ENCODE results near the gene NFATC3.

Gene NFATC3

DNA sequence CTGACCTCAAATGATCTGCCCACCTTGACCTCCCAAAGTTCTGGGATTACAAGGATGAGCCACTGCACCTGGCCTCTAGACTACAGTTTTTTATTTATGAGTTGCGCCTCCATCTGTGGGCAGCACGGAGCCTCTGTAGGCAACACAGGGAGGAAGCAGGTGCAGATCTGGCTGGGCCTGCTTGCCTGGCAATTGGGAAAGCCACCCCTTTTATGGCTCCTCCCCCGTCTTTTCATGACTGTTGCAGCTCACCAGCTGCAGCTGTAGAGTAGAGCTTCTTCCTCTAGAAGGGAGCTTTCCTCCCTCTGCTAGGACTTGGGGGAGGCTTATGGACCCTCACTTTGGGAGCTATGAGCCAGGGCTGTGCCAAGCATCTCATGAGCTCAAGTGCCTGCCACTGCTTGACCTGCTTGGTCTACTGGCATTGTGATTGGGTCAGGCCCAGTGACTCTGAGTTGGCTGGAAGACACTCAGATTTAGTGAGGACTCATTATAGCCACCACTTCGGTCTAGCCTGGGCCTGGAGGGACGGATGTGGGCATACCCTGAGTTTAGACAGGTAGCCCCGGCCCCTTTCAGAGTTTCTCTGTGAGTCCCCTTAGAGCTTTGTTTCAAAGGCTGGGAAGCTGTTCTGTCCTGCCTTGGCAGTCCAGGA, 172.2 kb downstream of the NFATC3 start:
- TF ChIP-seq, protein P1, sequence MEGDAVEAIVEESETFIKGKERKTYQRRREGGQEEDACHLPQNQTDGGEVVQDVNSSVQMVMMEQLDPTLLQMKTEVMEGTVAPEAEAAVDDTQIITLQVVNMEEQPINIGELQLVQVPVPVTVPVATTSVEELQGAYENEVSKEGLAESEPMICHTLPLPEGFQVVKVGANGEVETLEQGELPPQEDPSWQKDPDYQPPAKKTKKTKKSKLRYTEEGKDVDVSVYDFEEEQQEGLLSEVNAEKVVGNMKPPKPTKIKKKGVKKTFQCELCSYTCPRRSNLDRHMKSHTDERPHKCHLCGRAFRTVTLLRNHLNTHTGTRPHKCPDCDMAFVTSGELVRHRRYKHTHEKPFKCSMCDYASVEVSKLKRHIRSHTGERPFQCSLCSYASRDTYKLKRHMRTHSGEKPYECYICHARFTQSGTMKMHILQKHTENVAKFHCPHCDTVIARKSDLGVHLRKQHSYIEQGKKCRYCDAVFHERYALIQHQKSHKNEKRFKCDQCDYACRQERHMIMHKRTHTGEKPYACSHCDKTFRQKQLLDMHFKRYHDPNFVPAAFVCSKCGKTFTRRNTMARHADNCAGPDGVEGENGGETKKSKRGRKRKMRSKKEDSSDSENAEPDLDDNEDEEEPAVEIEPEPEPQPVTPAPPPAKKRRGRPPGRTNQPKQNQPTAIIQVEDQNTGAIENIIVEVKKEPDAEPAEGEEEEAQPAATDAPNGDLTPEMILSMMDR (conservative IDR thresholded peaks at IDR 0.05; ENCODE audit: low read depth) = no peak
- H3K27ac ChIP-seq = peak overlapping the region; percentile 72
- no peak for DNase-seq (ENCODE audit: low spot score)
- CTCF ChIA-PET = interaction anchor here (0.5 to 6.2 kb wide), 3 partner anchors 19 to 351 kb away, joined by 4 to 76 read pairs (median 5); no protein-coding TSS in a partner anchor
- POLR2A ChIA-PET (ENCODE audit: low non-redundant PET) = no interaction called here

DNA sequence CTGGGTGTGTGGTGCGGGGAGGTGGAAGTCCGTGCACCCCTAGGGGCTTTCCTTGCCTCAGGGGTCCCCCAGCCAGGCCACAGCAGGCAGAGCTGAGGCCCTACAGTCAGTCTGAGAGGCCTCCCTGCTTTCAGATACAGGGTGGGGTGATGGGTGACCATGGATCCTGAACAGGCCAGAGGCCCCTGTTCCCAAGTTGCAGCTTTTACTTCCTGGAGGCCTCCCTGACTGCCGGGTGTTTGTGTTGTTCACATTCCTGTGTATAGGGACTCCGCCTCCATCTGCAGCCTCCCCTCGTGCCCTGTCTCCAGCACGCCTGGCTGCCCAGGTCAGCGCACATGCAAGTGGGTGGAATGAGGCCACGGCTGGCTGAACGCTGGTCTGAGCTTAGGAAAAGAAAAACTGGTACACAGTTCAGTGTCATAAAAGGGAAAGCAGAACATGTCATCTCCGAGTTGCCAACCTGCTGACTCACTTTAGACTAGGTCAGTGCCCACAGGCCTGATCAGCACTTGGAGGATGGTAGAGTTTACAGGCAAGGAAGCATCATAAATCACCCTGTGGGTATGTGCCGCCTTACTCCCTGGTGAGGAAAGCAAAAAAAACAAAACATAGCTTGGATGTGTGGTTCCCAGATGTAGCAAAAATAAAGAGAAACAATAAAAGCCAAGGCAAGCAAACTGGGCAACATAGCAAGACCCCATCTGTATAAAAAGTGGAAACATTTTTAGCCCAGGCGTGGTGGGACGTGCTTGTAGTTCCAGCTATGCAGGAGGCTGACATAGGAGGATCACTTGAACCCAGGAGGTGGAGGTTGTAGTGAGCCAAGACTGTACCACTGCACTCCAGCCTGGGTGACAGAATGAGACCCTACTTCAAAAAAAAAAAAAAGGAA, 173.0 kb downstream of the NFATC3 start:
- POLR2A ChIA-PET (ENCODE audit: low non-redundant PET) = no interaction called here
- no peak for DNase-seq (ENCODE audit: low spot score)
- peak overlapping the region; percentile 72 for H3K27ac ChIP-seq
- TF ChIP-seq, protein P1 (conservative IDR thresholded peaks at IDR 0.05; ENCODE audit: low read depth) = no peak
- CTCF ChIA-PET = interaction anchor here (0.5 to 6.2 kb wide), 3 partner anchors 19 to 424 kb away, joined by 3 to 76 read pairs (median 5); no protein-coding TSS in a partner anchor

DNA sequence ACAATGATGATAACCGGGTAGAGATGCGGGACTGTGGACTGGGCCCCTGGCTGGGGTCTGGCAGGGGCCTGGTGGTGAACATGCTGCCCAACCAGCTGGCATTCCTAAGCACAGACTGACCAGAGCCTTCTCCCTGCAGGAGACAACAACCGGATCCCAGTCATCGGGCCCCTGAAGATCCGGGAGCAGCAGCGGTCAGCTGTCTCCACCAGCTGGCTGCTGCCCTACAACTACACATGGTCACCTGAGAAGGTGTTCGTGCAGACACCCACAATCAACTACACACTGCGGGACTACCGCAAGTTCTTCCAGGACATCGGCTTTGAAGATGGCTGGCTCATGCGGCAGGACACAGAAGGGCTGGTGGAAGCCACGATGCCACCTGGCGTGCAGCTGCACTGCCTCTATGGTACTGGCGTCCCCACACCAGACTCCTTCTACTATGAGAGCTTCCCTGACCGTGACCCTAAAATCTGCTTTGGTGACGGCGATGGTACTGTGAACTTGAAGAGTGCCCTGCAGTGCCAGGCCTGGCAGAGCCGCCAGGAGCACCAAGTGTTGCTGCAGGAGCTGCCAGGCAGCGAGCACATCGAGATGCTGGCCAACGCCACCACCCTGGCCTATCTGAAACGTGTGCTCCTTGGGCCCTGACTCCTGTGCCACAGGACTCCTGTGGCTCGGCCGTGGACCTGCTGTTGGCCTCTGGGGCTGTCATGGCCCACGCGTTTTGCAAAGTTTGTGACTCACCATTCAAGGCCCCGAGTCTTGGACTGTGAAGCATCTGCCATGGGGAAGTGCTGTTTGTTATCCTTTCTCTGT, 174.0 kb downstream of the NFATC3 start:
- POLR2A ChIA-PET (ENCODE audit: low non-redundant PET) = no interaction called here
- CTCF ChIA-PET = interaction anchor here (6.2 kb wide), 1 partner anchor 69 kb away, joined by 76 read pairs; no protein-coding TSS in a partner anchor
- H3K27ac ChIP-seq = peak overlapping the region; percentile 72
- DNase-seq (ENCODE audit: low spot score) = no peak
- TF ChIP-seq, protein P1 (conservative IDR thresholded peaks at IDR 0.05; ENCODE audit: low read depth) = no peak

DNA sequence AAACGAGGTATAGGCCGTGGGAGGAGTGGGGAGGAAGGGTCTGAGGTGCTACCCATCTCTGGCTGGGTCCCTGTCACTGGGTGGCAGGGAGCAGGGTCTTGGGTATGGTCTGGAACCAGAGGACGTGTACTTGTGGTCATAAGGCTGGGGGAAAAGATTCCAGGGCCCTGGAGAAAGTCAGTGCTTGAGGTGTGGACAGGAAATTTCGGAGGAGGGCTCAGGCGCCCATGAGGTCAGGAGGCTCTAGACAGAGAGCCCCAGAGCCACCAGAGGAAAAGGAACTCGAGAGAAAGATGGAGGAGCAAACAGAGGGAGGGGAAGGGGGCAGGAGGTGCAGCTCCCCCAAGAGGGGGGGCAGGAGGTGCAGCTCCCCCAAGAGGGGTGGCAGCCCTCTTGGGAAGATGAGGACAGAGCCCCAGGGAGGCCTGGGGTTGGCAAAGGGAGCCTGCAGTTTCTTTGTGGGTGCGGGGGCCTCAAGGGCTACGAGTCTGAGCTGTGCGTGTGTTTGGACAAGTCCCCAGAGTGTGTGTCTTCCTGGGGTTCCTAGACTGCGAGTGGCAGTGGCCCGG, 178.5 kb downstream of the NFATC3 start:
- ChIA-PET POLR2A (ENCODE audit: low non-redundant PET) (interaction anchor here (1.0 to 1.3 kb wide), 2 partner anchors 19 to 26 kb away, joined by 4 to 5 read pairs; partner anchors contain the start of gene PLA2G15), CTCF (interaction anchor here (0.5 to 1.9 kb wide), 21 partner anchors 11 to 176 kb away, joined by 3 to 12 read pairs (median 5); partner anchors contain the start of genes PRMT7 and SLC7A6OS)

DNA sequence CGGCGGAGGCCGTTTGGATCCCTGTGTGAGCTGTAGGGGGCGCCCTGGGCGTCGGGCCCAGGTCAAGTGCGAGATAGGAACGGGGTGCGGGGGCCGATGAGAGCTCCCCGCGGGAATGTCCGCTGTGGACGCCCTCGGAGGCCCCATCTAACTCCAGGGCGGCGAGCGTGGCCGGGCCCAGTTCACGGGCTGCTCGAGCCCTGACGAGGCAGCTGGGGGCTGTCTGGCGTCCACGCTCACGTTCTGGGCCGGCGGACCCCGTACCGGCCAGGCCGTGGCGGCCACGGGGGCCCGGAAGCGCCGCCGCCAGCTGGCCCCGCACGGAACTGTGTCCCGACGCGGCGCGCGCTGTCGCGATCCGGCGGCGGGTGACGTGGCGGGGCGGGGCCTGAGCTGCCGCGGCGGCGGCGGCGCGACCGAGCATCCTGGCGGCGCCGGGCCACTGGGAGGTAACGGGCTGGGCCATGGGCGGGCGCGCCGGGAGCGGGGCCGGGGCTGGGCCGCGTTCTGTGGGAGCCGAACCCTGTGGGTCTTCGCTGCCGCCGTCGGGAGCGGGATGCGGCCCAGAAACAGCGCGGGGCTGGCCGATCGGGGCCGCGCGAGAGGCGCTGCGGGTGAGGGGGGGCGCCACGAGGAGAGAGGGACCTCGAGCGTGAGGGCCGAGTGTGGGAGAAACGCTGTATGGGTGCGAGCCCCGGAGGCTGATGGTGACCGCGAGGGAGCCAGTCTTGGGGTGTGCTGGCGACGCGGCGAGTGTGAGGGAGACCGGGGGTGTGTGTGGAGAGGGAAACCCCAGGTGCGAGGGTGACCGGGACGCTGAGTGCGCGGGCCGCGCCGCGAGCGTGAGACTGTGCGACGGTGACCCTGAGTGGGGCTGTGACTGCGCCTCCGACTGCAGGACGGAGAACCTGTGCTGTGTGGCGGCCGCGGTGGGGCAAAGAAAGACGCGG, 179.2 kb downstream of the NFATC3 start, which contains the start of gene SLC7A6:
Gene SLC7A6, plus strand, starts transcription at position 399 of the 950 bp plus-strand sequence. CDS start 10,201 bp downstream, outside the sequence.
- DNase-seq (ENCODE audit: low spot score) = peak; percentile 62
- ChIA-PET POLR2A (ENCODE audit: low non-redundant PET) (interaction anchor here (0.6 to 1.3 kb wide), 5 partner anchors 16 to 63 kb away, joined by 3 to 5 read pairs (median 3); partner anchors contain the start of gene PLA2G15), CTCF (interaction anchor here (0.5 to 1.9 kb wide), 21 partner anchors 10 to 952 kb away, joined by 3 to 12 read pairs (median 4); no protein-coding TSS in a partner anchor)
- H3K27ac ChIP-seq = peak within 1 kb of the TSS; percentile 98
- TF ChIP-seq, protein P1 (conservative IDR thresholded peaks at IDR 0.05; ENCODE audit: low read depth) = peak; percentile 75

More for the DNA sequence above, 178.5 kb downstream of the NFATC3 start:
- DNase-seq (ENCODE audit: low spot score) = no peak
- TF ChIP-seq, protein P1 (conservative IDR thresholded peaks at IDR 0.05; ENCODE audit: low read depth) = no peak
- H3K27ac ChIP-seq = peak overlapping the region; percentile 98

All from RWPE1 (cell line).